Measurements from ENCODE around the gene CNNM1. TPM values are rescaled to one million over a fixed set of nuclear protein-coding genes. Genes with fewer than 3 reads are reported as not detected.

The CNNM1 gene
- total RNA-seq (2011; cell fraction: chromatin; rRNA removed; ENCODE audit: low replicate concordance) = not detected in 2 replicates
- not detected in 2 replicates for total RNA-seq (2011; cell fraction: nucleolus; rRNA removed)
- not detected in 2 replicates for total RNA-seq (2011; cell fraction: nucleoplasm; rRNA removed)
- not detected in 2 replicates for total RNA-seq (2014; rRNA removed)
- not detected in 2 replicates for total RNA-seq (2014; rRNA removed; fragmentation: Illumina TruSeq; extraction: Trizol)
- not detected in 2 replicates for total RNA-seq (2015; rRNA removed; fragmentation: Illumina TruSeq; extraction: Trizol)
- total RNA-seq (2021) = not detected in 2 replicates
- not detected in 2 replicates for polyA plus RNA-seq (2011; rRNA removed)
- not detected in 2 replicates for polyA plus RNA-seq (2011; cell fraction: cytosol; rRNA removed)
- not detected in 2 replicates for polyA plus RNA-seq (2011; cell fraction: nucleus; rRNA removed)
- polyA plus RNA-seq (2012) = 0.01 TPM in 1 of 2 replicates, not detected in the other
- not detected in 2 replicates for polyA plus RNA-seq (2014; fragmentation: Illumina TruSeq; extraction: Trizol)
- polyA plus RNA-seq (2014; fragmentation: Nextera tagmentation; extraction: Ambion mirVana) = not detected
- not detected in 2 replicates for polyA plus RNA-seq (2014; rRNA removed)
- polyA minus RNA-seq (2011; rRNA and poly(A)+ RNA removed) = not detected in 2 replicates
- polyA minus RNA-seq (2011; cell fraction: cytosol; rRNA and poly(A)+ RNA removed) = not detected in 2 replicates
- polyA minus RNA-seq (2011; cell fraction: nucleus; rRNA and poly(A)+ RNA removed) = not detected in 2 replicates
- Bru-seq, nascent RNA = percentile 5 among the genes with signal in this experiment
- percentile 2 among the genes with signal in this experiment for BruChase-seq, experiment 1, labeled RNA remaining after a 2-hour chase
- percentile 6 among the genes with signal in this experiment for BruChase-seq, experiment 2, labeled RNA remaining after a 6-hour chase
- long read RNA-seq, experiment 1 = 0 reads
- long read RNA-seq, experiment 2 = 0 reads
- long read RNA-seq, experiment 3 = 0 reads

- ATAC-seq = no peak
- no peak for TF ChIP-seq STAT5A (IDR thresholded peaks at IDR 0.05; ENCODE audit: borderline replicate concordance, low read length)
- no peak for TF ChIP-seq ZNF354B (CRISPR knock-in tag; IDR thresholded peaks at IDR 0.05)
- TF ChIP-seq ZC3H11A (IDR thresholded peaks at IDR 0.05; ENCODE audit: low read depth, low read length) = no peak
- no peak for TF ChIP-seq ELF4 (CRISPR knock-in tag; IDR thresholded peaks at IDR 0.05)
- Histone ChIP-seq H3K79me2 (ENCODE audit: control insufficient read depth, insufficient read depth, low read length) (no peaks in the 10 kb centered on the region), H3K27ac (ENCODE audit: extremely low read depth, low read depth, low read length) (no peak within 1 kb of the TSS), H2AFZ (ENCODE audit: low read depth, low read length) (no peak within 1 kb of the TSS), H3K36me3 (ENCODE audit: control insufficient read depth, insufficient read depth, low read length) (no peaks in the 10 kb centered on the region), H3K4me1 (replicated peaks in 1 of 2; ENCODE audit: control insufficient read depth in 2 of 2, insufficient read depth in 2 of 2, low read length in 2 of 2) (peaks cover 0 to 12% of the 10 kb centered on the region in 2 experiments; a peak in 1 of 5 replicates), H3K9me3 (replicated peaks; ENCODE audit: control insufficient read depth, insufficient read depth, low read depth, low read length) (no peaks in the 10 kb centered on the region), H3K9ac (ENCODE audit: insufficient read depth in 1 of 2, low read depth in 2 of 2, low read length in 2 of 2) (no peak within 1 kb of the TSS), H3K4me3 (no peak within 1 kb of the TSS), H3K27me3 (ENCODE audit: control insufficient read depth in 2 of 2, insufficient read depth in 2 of 2, low read length in 2 of 2) (peaks cover 0 to 13% of the 10 kb centered on the region in 2 experiments; a peak in 2 of 5 replicates), H3K4me2 (ENCODE audit: insufficient read depth, low read length) (no peak within 1 kb of the TSS), H3K9me1 (ENCODE audit: control insufficient read depth, insufficient read depth, low read length) (no peaks in the 10 kb centered on the region), H4K20me1 (replicated peaks; ENCODE audit: control insufficient read depth, insufficient read depth, low read length) (no peaks in the 10 kb centered on the region)
- WGBS (ENCODE audit: insufficient coverage, low coverage, missing lambda C conversion rate) = 24% methylated on average over 5 of the region's 24 CpGs
- ChIA-PET CTCF (ENCODE audit: low intra/inter-chr PET ratio) (no interaction called here), POLR2A (no interaction called here)
- DNase-seq (ENCODE audit: extremely low read depth in 1 of 4, low spot score in 3 of 4) = no peak
- no peak for FAIRE-seq
- intact Hi-C loops (cut with micrococcal nuclease) = no loop called here
- in situ Hi-C loops (cut with MboI) = no loop called here
- no TSS peak for BruUV-seq (replicated peaks)
Measured at GRCh38 chr10:99329304-99329553, at the start of gene CNNM1. Gene CNNM1, plus strand, starts transcription at chr10:99329356. Its CDS starts 32 bp downstream, at chr10:99329388.
